Fibroblast of the aortic adventitia (primary cell): ENCODE data around the gene FHIP2A. TPM values are rescaled to one million over a fixed set of nuclear protein-coding genes. Genes with fewer than 3 reads are reported as not detected.

Source experiments
- DNase-seq: peaks from one replicate; pipeline ENCODE4 v3.0.0-alpha.2; 2010; ENCODE audit warnings: low read depth
- H3K4me3 ChIP-seq: 2 replicates; pipeline ENCODE4 v1.5.1; 2011; ENCODE audit warnings: low read depth, mild to moderate bottlenecking, control low read depth, low read length, moderate library complexity
- CTCF ChIP-seq: IDR thresholded peaks from 2 replicates; pipeline ENCODE4 v1.5.1; 2011; ENCODE audit warnings: mild to moderate bottlenecking, low read length, control low read depth, inconsistent platforms; ENCODE audit not compliant: insufficient read depth
- total RNA-seq: library from RNA; depleted of rRNA; stranded (reverse); fragments of >200 nt; gene quantifications from 2 replicates; pipeline ENCODE4 v1.2.3, GENCODE V29; 2012; ENCODE audit warnings: low replicate concordance

FHIP2A gene
- total RNA-seq, 1 donor: 54.7 TPM

DNA sequence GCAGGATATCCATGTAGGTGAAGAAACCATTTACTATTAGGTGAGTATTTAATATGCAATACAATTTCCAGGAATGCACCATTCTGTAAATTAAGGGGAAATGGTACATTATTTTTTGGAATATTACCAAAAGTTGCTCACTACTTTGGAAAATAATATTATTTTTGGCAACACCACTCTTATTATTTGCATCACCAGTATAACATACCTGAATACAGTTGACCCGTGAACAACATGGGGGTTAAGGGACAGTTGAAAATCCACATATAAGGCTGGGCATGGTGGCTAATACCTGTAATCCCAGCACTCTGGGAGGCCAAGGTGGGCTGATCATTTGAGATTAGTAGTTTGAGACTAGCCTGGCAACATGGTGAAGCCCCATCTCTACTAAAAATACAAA lies 21.2 kb upstream of the FHIP2A start:
- DNase-seq: no peak
- H3K4me3 ChIP-seq: no peak overlapping the region
- TF ChIP-seq CTCF: no peak

- DNase-seq: no peak
- no peak overlapping the region for H3K4me3 ChIP-seq
- TF ChIP-seq CTCF: no peak
Measured at GRCh38 chr10:114801411-114801813, 20.2 kb upstream of the FHIP2A start.

DNA sequence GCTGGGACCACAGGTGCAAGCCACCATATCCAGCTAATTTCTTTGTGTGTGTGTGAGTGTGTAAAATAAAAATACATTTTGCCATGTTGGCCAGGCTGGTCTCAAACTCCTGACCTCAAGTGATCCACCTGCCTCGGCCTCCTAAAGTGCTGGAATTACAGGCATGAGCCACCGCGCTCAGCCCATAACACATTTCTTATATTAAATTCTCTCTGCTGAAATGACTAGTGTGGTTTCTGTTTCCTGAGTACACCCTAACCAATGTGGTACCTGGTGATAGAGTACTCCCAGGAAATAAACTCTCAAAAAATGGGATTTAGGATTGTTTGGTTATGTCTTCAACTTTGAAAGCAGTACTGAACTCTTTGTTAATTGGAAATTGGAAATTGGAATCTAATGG lies 19.4 kb upstream of the FHIP2A start:
- TF ChIP-seq CTCF: no peak
- no peak overlapping the region for H3K4me3 ChIP-seq
- DNase-seq: no peak

DNA sequence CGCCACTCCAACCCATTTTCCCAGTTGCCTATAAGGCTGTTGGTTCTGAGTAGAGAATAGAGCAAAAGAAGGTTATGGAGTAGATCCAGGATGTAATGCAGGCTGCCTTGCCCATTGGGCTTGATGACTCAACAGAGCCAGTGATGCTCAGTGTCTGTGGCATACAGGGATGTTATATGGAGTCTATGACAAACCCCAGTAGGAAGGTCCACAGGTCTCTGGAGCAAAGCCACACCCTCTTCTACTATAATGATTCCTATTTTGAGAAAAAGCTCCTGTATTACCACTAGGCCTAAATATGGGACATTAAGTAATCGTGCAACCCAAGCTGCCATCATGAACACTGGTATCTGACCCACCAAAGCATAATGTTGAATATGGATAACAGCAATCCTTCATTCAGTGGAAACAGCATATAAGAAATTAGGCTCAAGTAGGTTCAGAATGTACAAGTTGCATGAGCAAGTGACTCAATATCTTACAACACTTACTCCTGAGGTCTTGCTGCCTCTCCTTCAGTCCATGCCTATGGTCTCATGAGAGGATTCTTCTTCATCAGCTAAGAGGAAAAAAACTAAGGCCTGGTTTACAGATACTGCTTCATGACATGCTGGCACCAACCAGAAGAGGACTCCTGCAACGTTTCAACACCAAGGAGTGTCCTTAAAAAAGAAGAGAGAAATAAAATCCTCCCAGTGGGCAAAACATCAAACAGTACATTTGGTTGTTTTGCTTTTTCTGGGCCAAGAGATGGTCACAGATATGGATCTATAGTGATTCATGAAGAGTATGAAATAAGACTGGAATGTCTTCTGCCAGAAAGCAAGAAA lies 14.8 kb upstream of the FHIP2A start:
- no peak overlapping the region for H3K4me3 ChIP-seq
- TF ChIP-seq CTCF: no peak
- no peak for DNase-seq

DNA sequence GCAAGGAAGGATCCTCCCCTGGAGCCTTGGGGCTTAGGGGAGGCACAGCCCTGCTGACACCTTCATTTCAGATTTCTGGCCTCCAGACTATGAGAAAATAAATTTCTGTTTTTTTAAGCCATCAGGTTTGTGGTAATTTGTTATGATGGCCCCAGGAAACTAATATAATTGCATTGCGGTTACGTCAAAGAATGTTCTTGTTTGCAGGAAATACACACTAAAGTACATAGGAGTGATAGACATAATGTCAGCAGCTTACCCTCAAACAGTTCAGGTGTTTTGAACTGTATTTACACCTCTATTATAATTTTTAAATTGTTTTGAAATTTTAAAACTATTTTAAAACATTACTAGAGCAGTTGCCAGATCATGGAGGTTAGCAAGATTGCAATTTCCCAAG lies 12.6 kb upstream of the FHIP2A start:
- TF ChIP-seq CTCF: no peak
- no peak for DNase-seq
- H3K4me3 ChIP-seq: no peak overlapping the region

DNA sequence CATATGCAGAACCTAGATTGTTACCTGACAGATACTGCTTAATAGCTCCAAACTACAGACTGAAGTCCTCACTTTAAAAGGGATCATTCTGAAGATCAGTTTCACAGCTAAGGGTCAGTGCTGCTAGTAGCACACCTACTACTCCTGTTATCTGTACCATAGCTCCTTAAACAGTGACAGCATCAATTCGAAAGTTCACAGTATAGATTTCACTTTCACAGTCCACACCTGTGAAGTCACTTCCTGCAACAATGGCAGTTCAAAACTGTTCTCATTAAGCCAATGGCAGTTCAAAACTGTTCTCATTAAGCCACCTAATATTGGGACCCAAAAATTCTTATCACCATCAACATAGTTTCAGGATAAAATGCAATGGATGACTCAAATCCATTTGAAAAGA lies 10.7 kb upstream of the FHIP2A start:
- DNase-seq: no peak
- TF ChIP-seq CTCF: no peak
- no peak overlapping the region for H3K4me3 ChIP-seq

DNA sequence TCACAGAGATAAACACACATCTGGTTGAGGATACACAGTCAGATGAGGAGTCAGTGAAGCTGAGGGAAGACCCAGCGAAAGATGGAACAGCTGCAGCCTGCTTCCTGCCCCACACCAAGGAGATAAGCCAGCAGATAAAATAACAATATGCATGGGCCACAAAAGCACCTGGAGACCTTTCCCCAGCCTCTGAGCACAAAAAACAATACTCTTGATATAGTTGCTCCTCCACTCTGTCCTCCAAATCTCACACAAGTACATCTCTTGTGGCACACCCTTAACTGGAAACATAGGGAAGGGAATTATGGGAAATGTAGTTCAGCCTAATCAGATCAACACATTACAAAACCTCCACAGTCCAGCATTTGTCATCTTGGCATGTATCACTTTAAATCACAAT lies 9.7 kb upstream of the FHIP2A start:
- DNase-seq: no peak
- H3K4me3 ChIP-seq: no peak overlapping the region
- TF ChIP-seq CTCF: no peak
